Measurements from ENCODE around the gene EFEMP2. TPM values are rescaled to one million over a fixed set of nuclear protein-coding genes. Genes with fewer than 3 reads are reported as not detected.

The EFEMP2 gene
- total and polyA plus RNA-seq, 2 experiments from 2014 or later: 7.4 to 9.4 TPM

DNA sequence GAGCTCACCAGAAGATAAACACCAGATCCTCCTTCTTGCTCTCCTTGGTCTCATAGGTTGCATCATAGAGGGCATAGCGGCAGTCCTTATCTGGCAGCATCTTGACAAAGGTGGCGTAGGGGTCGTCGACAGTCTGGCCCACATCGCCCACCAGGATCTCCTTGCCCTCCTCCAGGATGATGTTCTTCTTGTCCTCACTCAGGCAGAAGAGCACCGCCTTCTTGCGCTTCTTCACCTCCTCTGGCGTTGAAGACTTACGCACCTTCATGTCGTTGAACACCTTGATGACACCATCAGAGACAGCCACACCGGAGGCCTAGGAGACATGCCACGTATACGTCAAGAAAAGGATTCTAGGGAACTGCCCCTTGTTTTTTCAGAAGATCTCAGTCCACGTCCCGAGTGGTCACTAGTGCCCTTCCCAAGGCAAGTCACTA, 16.7 kb downstream of the EFEMP2 start (continued):
- TF ChIP-seq ZNF331 (CRISPR knock-in tag; IDR thresholded peaks at IDR 0.05; ENCODE audit: low read depth): no peak
- TF ChIP-seq, protein P1, sequence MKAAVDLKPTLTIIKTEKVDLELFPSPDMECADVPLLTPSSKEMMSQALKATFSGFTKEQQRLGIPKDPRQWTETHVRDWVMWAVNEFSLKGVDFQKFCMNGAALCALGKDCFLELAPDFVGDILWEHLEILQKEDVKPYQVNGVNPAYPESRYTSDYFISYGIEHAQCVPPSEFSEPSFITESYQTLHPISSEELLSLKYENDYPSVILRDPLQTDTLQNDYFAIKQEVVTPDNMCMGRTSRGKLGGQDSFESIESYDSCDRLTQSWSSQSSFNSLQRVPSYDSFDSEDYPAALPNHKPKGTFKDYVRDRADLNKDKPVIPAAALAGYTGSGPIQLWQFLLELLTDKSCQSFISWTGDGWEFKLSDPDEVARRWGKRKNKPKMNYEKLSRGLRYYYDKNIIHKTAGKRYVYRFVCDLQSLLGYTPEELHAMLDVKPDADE (IDR thresholded peaks at IDR 0.05): no peak
- no peak for TF ChIP-seq REST (IDR thresholded peaks at IDR 0.05; ENCODE audit: unreplicated experiment)
- TF ChIP-seq CREB1 (CRISPR knock-in tag; IDR thresholded peaks at IDR 0.05; ENCODE audit: low read depth): no peak
- TF ChIP-seq NANOG (IDR thresholded peaks at IDR 0.05; ENCODE audit: borderline replicate concordance): no peak

- Histone ChIP-seq H2AFZ (no peak overlapping the region), H3K27me3 (ENCODE audit: insufficient read depth) (no peaks in the 10 kb centered on the region), H3K4me2 (no peak overlapping the region), H4K20me1 (replicated peaks; ENCODE audit: insufficient read depth) (peaks cover 33% of the 10 kb centered on the region), H3F3A (replicated peaks; ENCODE audit: low read depth) (peaks cover 63% of the 10 kb centered on the region), H3K4me3 (no peak overlapping the region; the same call in 1 of the 2 replicates), H3K27ac (ENCODE audit: low read depth) (0 out of 2 replicates have a peak overlapping the region, but pooled peaks have one; percentile 74), H3K9me2 (ENCODE audit: insufficient read depth) (no peaks in the 10 kb centered on the region), H3K36me3 (ENCODE audit: insufficient read depth) (peaks cover 28% of the 10 kb centered on the region), H3K4me1 (ENCODE audit: insufficient read depth) (peaks cover 3% of the 10 kb centered on the region; the same call in 1 of the 2 replicates), H3K79me2 (replicated peaks; ENCODE audit: insufficient read depth) (peaks cover 39% of the 10 kb centered on the region)
- Mint-ChIP-seq H3K27ac (no peak overlapping the region; the same call in 1 of the 2 replicates), H3K27me3 (ENCODE audit: insufficient read depth, low read depth, poor library complexity) (peaks cover 60% of the 10 kb centered on the region), H3K36me3 (ENCODE audit: low read depth) (peaks cover 64% of the 10 kb centered on the region), H3K4me3 (peak overlapping the region; percentile 90), H3K4me1 (peaks cover 25% of the 10 kb centered on the region), H3K9me3 (peaks cover 16% of the 10 kb centered on the region)
- no peak for TF ChIP-seq REST (IDR thresholded peaks at IDR 0.05; ENCODE audit: unreplicated experiment)
- TF ChIP-seq EZH2phosphoT487 (IDR thresholded peaks at IDR 0.05; ENCODE audit: unreplicated experiment): no peak
- no peak for TF ChIP-seq NANOG (IDR thresholded peaks at IDR 0.05; ENCODE audit: borderline replicate concordance)
- no peak for TF ChIP-seq EZH2 (IDR thresholded peaks at IDR 0.05; ENCODE audit: low read depth, unreplicated experiment)
- no peak for TF ChIP-seq ZNF331 (CRISPR knock-in tag; IDR thresholded peaks at IDR 0.05; ENCODE audit: low read depth)
- TF ChIP-seq CREB1 (CRISPR knock-in tag; IDR thresholded peaks at IDR 0.05; ENCODE audit: low read depth): no peak
- no peak for TF ChIP-seq CTCF (conservative IDR thresholded peaks at IDR 0.05; ENCODE audit: low read depth in 2 of 2)
- no peak for ATAC-seq
- no peak for DNase-seq (ENCODE audit: low spot score)
Observed at GRCh38 chr11:65854852-65855837, 17.5 kb downstream of the EFEMP2 start.

Data from GM23338 (cell line).